BLaER1 treated with 17β-estradiol and CSF1 and Interleukin-3, amounts not matched to agents 10 nM and 100 nM (cell line): ENCODE data around the gene NTM.

ENCODE experiments used
- H3K27ac ChIP-seq, 11 experiments: shearing (Covaris generic); formaldehyde crosslinking; 2 replicates each; pipeline ENCODE4 v1.8.1; 2022
- H3K27me3 ChIP-seq, 11 experiments: shearing (Covaris generic); formaldehyde crosslinking; 2 replicates each; pipeline ENCODE4 v1.8.1; 2022
- H3K36me3 ChIP-seq, 11 experiments: shearing (Covaris generic); formaldehyde crosslinking; 2 replicates each; pipeline ENCODE4 v1.8.1; 2022
- H3K4me1 ChIP-seq, 10 experiments: shearing (Covaris generic); formaldehyde crosslinking; 2 replicates each; pipeline ENCODE4 v1.8.1; 2022
- H3K4me2 ChIP-seq, 11 experiments: shearing (Covaris generic); formaldehyde crosslinking; 2 replicates each; pipeline ENCODE4 v1.8.1; 2022
- H3K4me3 ChIP-seq, 10 experiments: shearing (Covaris generic); formaldehyde crosslinking; 2 replicates each; pipeline ENCODE4 v1.8.1; 2022
- H3K9ac ChIP-seq, 11 experiments: shearing (Covaris generic); formaldehyde crosslinking; 2 replicates each; pipeline ENCODE4 v1.8.1; 2022
- H3K9me3 ChIP-seq, 11 experiments: shearing (Covaris generic); formaldehyde crosslinking; replicated peaks in 1 of 11; 2 replicates each; pipeline ENCODE4 v1.8.1; 2022
- H4K20me1 ChIP-seq, 11 experiments: shearing (Covaris generic); formaldehyde crosslinking; 2 replicates each; pipeline ENCODE4 v1.8.1; 2022
- Cebpa-rat ChIP-seq, 11 experiments: shearing (Covaris generic); IDR thresholded peaks; 2 replicates each; pipeline ENCODE4 v1.8.1; 2022

Gene NTM

GRCh38 chr11:131975619-131976018 lies 605.2 kb downstream of the NTM start:
- Histone ChIP-seq H3K9me3 (no peaks in the 10 kb centered on the region), H3K4me2 (no peak overlapping the region), H3K36me3 (no peaks in the 10 kb centered on the region), H3K4me1 (no peaks in the 10 kb centered on the region; a peak in 1 of 20 replicates), H3K9ac (no peak overlapping the region), H3K27ac (no peak overlapping the region), H4K20me1 (no peaks in the 10 kb centered on the region), H3K4me3 (no peak overlapping the region), H3K27me3 (no peaks in the 10 kb centered on the region)
- TF ChIP-seq Cebpa-rat (IDR thresholded peaks at IDR 0.05), result no peak

DNA sequence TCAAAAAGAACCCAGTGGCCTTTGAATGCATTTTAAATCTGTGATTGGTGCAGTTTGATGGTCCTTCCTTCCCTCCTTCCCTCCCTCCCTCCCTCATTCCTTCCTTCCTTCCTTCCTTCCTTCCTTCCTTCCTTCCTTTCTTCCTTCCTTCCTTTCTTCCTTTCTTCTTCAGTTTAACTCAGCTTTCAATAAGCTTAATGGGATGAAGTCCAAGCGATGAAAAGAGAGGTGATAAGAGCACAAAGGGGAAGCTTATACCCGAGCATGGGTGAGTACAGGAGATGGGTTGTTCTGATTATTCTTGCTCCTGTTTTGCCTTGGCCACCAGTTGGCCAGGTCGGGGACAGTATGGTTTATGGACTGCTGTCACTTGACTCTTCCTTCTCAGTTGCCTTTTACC lies 605.6 kb downstream of the NTM start:
- Histone ChIP-seq H3K36me3 (no peaks in the 10 kb centered on the region), H3K9me3 (no peaks in the 10 kb centered on the region), H3K27me3 (no peaks in the 10 kb centered on the region), H3K4me2 (no peak overlapping the region), H3K9ac (no peak overlapping the region), H3K4me1 (no peaks in the 10 kb centered on the region; a peak in 1 of 20 replicates), H3K27ac (no peak overlapping the region), H4K20me1 (no peaks in the 10 kb centered on the region), H3K4me3 (no peak overlapping the region)
- no peak for TF ChIP-seq Cebpa-rat (IDR thresholded peaks at IDR 0.05)

DNA sequence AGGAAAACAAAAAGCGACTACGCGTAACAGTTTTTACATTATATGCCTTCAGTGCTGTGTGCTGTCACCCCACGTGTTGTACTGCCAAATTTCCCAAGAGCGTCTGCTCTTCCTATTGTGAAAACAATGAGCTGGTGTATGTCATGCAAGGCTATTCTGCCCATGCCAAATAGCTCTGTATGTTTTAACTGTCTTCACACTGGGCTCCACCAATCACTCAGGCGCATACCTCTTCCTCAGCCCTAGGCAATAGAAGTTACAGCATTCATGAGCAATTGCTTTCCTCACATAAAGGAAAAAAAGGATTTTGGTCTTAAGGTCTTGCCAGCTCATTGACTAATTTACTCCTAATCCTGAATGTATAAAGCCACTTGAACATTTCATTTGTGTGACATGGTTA lies 606.8 kb downstream of the NTM start:
- no peaks in the 10 kb centered on the region for H4K20me1 ChIP-seq
- no peaks in the 10 kb centered on the region; a peak in 1 of 20 replicates for H3K4me1 ChIP-seq
- H3K27me3 ChIP-seq, result no peaks in the 10 kb centered on the region
- no peak overlapping the region for H3K9ac ChIP-seq
- H3K4me3 ChIP-seq, result no peak overlapping the region
- no peak overlapping the region for H3K27ac ChIP-seq
- no peaks in the 10 kb centered on the region for H3K36me3 ChIP-seq
- H3K4me2 ChIP-seq, result no peak overlapping the region
- TF ChIP-seq Cebpa-rat (IDR thresholded peaks at IDR 0.05), result no peak
- no peaks in the 10 kb centered on the region for H3K9me3 ChIP-seq

DNA sequence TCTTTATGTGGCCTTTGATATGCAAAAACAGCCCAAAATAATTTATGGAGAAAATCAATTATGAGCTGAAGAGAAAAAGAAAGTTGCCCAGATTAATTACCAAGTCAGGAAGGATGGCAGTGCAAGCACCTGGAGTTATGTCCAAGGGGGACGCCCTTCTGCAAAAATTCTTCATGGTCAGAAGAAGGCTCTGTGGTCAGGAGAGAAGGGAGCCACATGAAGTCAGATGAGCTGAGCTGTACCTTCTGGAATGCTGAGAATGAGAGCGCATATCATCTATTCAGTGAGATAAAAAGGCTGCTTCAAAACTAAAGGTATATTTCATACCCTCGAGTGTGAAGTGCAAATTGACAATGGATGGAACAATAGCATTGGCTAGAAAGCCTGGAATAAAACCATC lies 607.4 kb downstream of the NTM start:
- H3K27me3 ChIP-seq, result no peaks in the 10 kb centered on the region
- no peaks in the 10 kb centered on the region for H3K36me3 ChIP-seq
- no peaks in the 10 kb centered on the region for H3K9me3 ChIP-seq
- no peak overlapping the region for H3K27ac ChIP-seq
- no peaks in the 10 kb centered on the region; a peak in 1 of 20 replicates for H3K4me1 ChIP-seq
- TF ChIP-seq Cebpa-rat (IDR thresholded peaks at IDR 0.05), result no peak
- no peak overlapping the region for H3K4me3 ChIP-seq
- no peak overlapping the region for H3K9ac ChIP-seq
- no peak overlapping the region for H3K4me2 ChIP-seq
- no peaks in the 10 kb centered on the region for H4K20me1 ChIP-seq

GRCh38 chr11:131978351-131978750 lies 607.9 kb downstream of the NTM start:
- Histone ChIP-seq H3K27ac (no peak overlapping the region), H3K4me1 (no peaks in the 10 kb centered on the region; a peak in 1 of 20 replicates), H3K36me3 (no peaks in the 10 kb centered on the region), H3K4me3 (no peak overlapping the region), H3K4me2 (no peak overlapping the region), H3K9ac (no peak overlapping the region), H3K9me3 (no peaks in the 10 kb centered on the region), H4K20me1 (no peaks in the 10 kb centered on the region), H3K27me3 (no peaks in the 10 kb centered on the region)
- TF ChIP-seq Cebpa-rat (IDR thresholded peaks at IDR 0.05), result no peak

GRCh38 chr11:131979364-131979763 lies 608.9 kb downstream of the NTM start:
- H3K4me3 ChIP-seq, result no peak overlapping the region
- TF ChIP-seq Cebpa-rat (IDR thresholded peaks at IDR 0.05), result no peak
- H3K27me3 ChIP-seq, result no peaks in the 10 kb centered on the region
- H3K27ac ChIP-seq, result no peak overlapping the region
- no peaks in the 10 kb centered on the region; a peak in 1 of 22 replicates for H3K9me3 ChIP-seq
- no peaks in the 10 kb centered on the region for H4K20me1 ChIP-seq
- H3K4me2 ChIP-seq, result no peak overlapping the region
- no peak overlapping the region for H3K9ac ChIP-seq
- H3K4me1 ChIP-seq, result no peaks in the 10 kb centered on the region; a peak in 1 of 20 replicates
- no peaks in the 10 kb centered on the region for H3K36me3 ChIP-seq

- no peak for TF ChIP-seq Cebpa-rat (IDR thresholded peaks at IDR 0.05)
- no peaks in the 10 kb centered on the region; a peak in 1 of 20 replicates for H3K4me1 ChIP-seq
- H3K27ac ChIP-seq, result no peak overlapping the region
These were observed 609.8 kb downstream of the NTM start for GRCh38 chr11:131980199-131980598.

GRCh38 chr11:131980888-131981668 lies 610.7 kb downstream of the NTM start:
- no peaks in the 10 kb centered on the region; a peak in 1 of 22 replicates for H3K9me3 ChIP-seq
- H3K4me3 ChIP-seq, result no peak overlapping the region
- H3K27ac ChIP-seq, result no peak overlapping the region
- H3K27me3 ChIP-seq, result no peaks in the 10 kb centered on the region
- H3K4me1 ChIP-seq, result no peaks in the 10 kb centered on the region
- no peak for TF ChIP-seq Cebpa-rat (IDR thresholded peaks at IDR 0.05)
- H4K20me1 ChIP-seq, result no peaks in the 10 kb centered on the region
- no peaks in the 10 kb centered on the region for H3K36me3 ChIP-seq
- no peak overlapping the region for H3K9ac ChIP-seq
- H3K4me2 ChIP-seq, result no peak overlapping the region

More at GRCh38 chr11:131980199-131980598, 609.8 kb downstream of the NTM start:
- Histone ChIP-seq H3K4me3 (no peak overlapping the region), H3K27me3 (no peaks in the 10 kb centered on the region), H3K4me2 (no peak overlapping the region), H3K9ac (no peak overlapping the region), H4K20me1 (no peaks in the 10 kb centered on the region), H3K9me3 (no peaks in the 10 kb centered on the region; a peak in 1 of 22 replicates), H3K36me3 (no peaks in the 10 kb centered on the region)

DNA sequence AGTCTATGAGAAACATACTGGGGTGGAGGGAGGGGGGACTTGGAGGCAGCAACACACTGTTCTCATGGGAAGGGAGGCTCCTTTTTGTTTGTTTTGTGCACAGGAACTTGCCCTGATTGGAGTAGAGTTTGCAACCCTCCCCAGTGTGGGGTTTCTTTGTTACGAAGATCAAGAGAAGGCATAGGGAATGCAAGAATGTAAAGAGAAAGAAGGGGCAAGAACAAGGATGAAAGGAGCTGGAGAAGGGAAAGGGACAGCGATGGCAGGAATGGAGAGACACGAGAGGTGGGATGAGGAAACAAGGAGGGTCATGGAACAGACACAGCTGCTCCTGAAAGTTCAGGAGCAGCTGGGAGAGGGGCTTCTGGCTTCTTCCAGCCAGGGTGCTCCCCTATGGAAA lies 611.7 kb downstream of the NTM start:
- no peak overlapping the region for H3K4me2 ChIP-seq
- no peak overlapping the region for H3K4me3 ChIP-seq
- no peak for TF ChIP-seq Cebpa-rat (IDR thresholded peaks at IDR 0.05)
- H3K27me3 ChIP-seq, result no peaks in the 10 kb centered on the region
- H3K36me3 ChIP-seq, result no peaks in the 10 kb centered on the region
- no peaks in the 10 kb centered on the region; a peak in 1 of 22 replicates for H3K9me3 ChIP-seq
- H3K27ac ChIP-seq, result no peak overlapping the region
- H3K4me1 ChIP-seq, result no peaks in the 10 kb centered on the region
- no peak overlapping the region for H3K9ac ChIP-seq
- no peaks in the 10 kb centered on the region for H4K20me1 ChIP-seq

- no peaks in the 10 kb centered on the region for H3K4me1 ChIP-seq
- H3K9me3 ChIP-seq, result no peaks in the 10 kb centered on the region; a peak in 1 of 22 replicates
- H3K27me3 ChIP-seq, result no peaks in the 10 kb centered on the region
- H4K20me1 ChIP-seq, result no peaks in the 10 kb centered on the region
- no peak for TF ChIP-seq Cebpa-rat (IDR thresholded peaks at IDR 0.05)
- no peak overlapping the region for H3K4me2 ChIP-seq
- H3K4me3 ChIP-seq, result no peak overlapping the region
- H3K36me3 ChIP-seq, result no peaks in the 10 kb centered on the region
- no peak overlapping the region for H3K27ac ChIP-seq
- H3K9ac ChIP-seq, result no peak overlapping the region
These were observed 615.5 kb downstream of the NTM start for GRCh38 chr11:131985846-131986301.
